A549 (cell line): ENCODE results near the gene SNUPN. TPM values are rescaled to one million over a fixed set of nuclear protein-coding genes. Genes with fewer than 3 reads are reported as not detected.
A peak's percentile ranks its signal among the peaks of the same experiment; 100 is the strongest.

Source experiments
- ATAC-seq, 2 experiments: fragments of 200-7000 bp in 1 of 2; fragments of >200 bp in 1 of 2; cut with Nextera tagmentation in 1 of 2; cut with Tn5 transposase in 1 of 2; 3 replicates each; pipeline versions ENCODE4 v1.8.0 to v1.9.1; 2018 to 2020; ENCODE audit warnings: mild to moderate bottlenecking in 1 of 2, moderate library complexity in 1 of 2
- CTCF ChIA-PET: fragments of 300-600 bp; sonication (Branson Sonifier 250); formaldehyde crosslinking; extraction: SDS; loops from one replicate; lab custom pipeline; 2021; ENCODE audit warnings: antibody characterized with exemption, inconsistent platforms; lab: Yijun Ruan, JAX
- POLR2A ChIA-PET: fragments of 350-600 bp; formaldehyde crosslinking; extraction: SDS; loops from one replicate; lab custom pipeline; 2021; ENCODE audit warnings: antibody characterized with exemption, inconsistent platforms; lab: Yijun Ruan, JAX
- DNase-seq, 2 experiments: peaks; one replicate each; pipeline versions ENCODE4 v3.0.0 to v3.0.0-alpha.2; 2011 to 2016; ENCODE audit warnings: low read depth in 1 of 2, low spot score in 1 of 2
- FAIRE-seq: peaks from 2 replicates; lab custom pipeline; 2011; peaks lifted over from hg19 to GRCh38; lab: Jason Lieb, UNC
- H3K27ac ChIP-seq, 2 experiments: fragments of >200 bp; sonication (Bioruptor Twin); formaldehyde crosslinking; 3 replicates each; pipeline ENCODE4 v1.5.1; 2016 to 2017
- H3K4me1 ChIP-seq: fragments of >200 bp; sonication (Bioruptor Twin); formaldehyde crosslinking; 3 replicates; pipeline ENCODE4 v1.6.1; 2016
- H3K4me2 ChIP-seq: fragments of >200 bp; sonication (Bioruptor Twin); formaldehyde crosslinking; 3 replicates; pipeline ENCODE4 v1.6.1; 2016
- H3K4me3 ChIP-seq: fragments of >200 bp; sonication (Bioruptor Twin); formaldehyde crosslinking; 3 replicates; pipeline ENCODE4 v1.5.1; 2016
- H3K9me3 ChIP-seq: fragments of >200 bp; sonication (Bioruptor Twin); formaldehyde crosslinking; 3 replicates; pipeline ENCODE4 v1.6.1; 2016
- CHD4 ChIP-seq: fragments of 200-600 bp; sonication (generic); IDR thresholded peaks from 2 replicates; pipeline ENCODE4 v1.6.1; 2016; ENCODE audit warnings: antibody characterized with exemption, mild to moderate bottlenecking, borderline replicate concordance
- FOSB ChIP-seq: fragments of 250-450 bp; sonication (Bioruptor Pico); IDR thresholded peaks from 2 replicates; pipeline ENCODE4 v1.5.0; 2020; ENCODE audit warnings: mild to moderate bottlenecking, moderate library complexity
- GATA3 ChIP-seq: IDR thresholded peaks from 2 replicates; pipeline ENCODE4 v1.6.1; 2012; ENCODE audit warnings: borderline replicate concordance
- HEYL ChIP-seq: fragments of 250-450 bp; sonication (Bioruptor Pico); IDR thresholded peaks from 2 replicates; pipeline ENCODE4 v1.8.0; 2021; ENCODE audit warnings: mild to moderate bottlenecking, moderate library complexity
- JUN ChIP-seq, 2 experiments: fragments of >200 bp; sonication (Bioruptor Twin); formaldehyde crosslinking; IDR thresholded peaks; 2 replicates in 1 of 2; 3 replicates in 1 of 2; pipeline ENCODE4 v1.6.1; 2016 to 2017
- JUNB ChIP-seq: fragments of >200 bp; sonication (Bioruptor Twin); formaldehyde crosslinking; IDR thresholded peaks from 2 replicates; pipeline ENCODE4 v1.6.1; 2016
- KDM5A ChIP-seq: fragments of 200-600 bp; sonication (generic); IDR thresholded peaks from 2 replicates; pipeline ENCODE4 v1.6.1; 2016; ENCODE audit warnings: antibody characterized with exemption, mild to moderate bottlenecking
- MAFK ChIP-seq: fragments of 450-650 bp; IDR thresholded peaks from 2 replicates; pipeline ENCODE4 v1.6.1; 2014; ENCODE audit not compliant: partially characterized antibody
- MAZ ChIP-seq: fragments of 150-350 bp; IDR thresholded peaks from 2 replicates; pipeline ENCODE4 v1.6.1; 2014; ENCODE audit warnings: antibody characterized with exemption, low read depth, low read length, borderline replicate concordance
- RFX5 ChIP-seq: fragments of 450-650 bp; IDR thresholded peaks from 2 replicates; pipeline ENCODE4 v1.7.1; 2014; ENCODE audit warnings: antibody characterized with exemption, mild to moderate bottlenecking, moderate library complexity
- SMC3 ChIP-seq: fragments of >200 bp; sonication (Bioruptor Twin); formaldehyde crosslinking; IDR thresholded peaks from 3 replicates; pipeline ENCODE4 v1.6.1; 2018; ENCODE audit warnings: inconsistent platforms
- WGBS: methylation state at CpG from one replicate; pipeline ENCODE4 v1.1.6; 2017; ENCODE audit errors: missing lambda C conversion rate; 5-methylcytosine and 5-hydroxymethylcytosine counted together
- polyA plus RNA-seq, 4 experiments: library from polyadenylated mRNA; depleted of rRNA in 3 of 4; stranded (reverse); fragments of >200 nt; fragmentation: RNase III in 1 of 4; extraction: RNeasy Plus Mini Kit Qiagen cat#74134 plus additional on column Dnase treatment in 1 of 4; gene quantifications; 2 replicates in 3 of 4; 3 replicates in 1 of 4; pipeline ENCODE4 v1.2.3, GENCODE V29; 2011 to 2017
- TF ChIP-seq, protein P1 (sequence below): IDR thresholded peaks from 2 replicates; pipeline ENCODE4 v1.6.1; 2012; ENCODE audit warnings: low read depth, borderline replicate concordance
- TF ChIP-seq, protein P2 (sequence below): fragments of 250-450 bp; sonication (Bioruptor Pico); IDR thresholded peaks from 2 replicates; pipeline ENCODE4 v1.5.0; 2020; ENCODE audit warnings: low read depth, mild to moderate bottlenecking, moderate library complexity
- TF ChIP-seq, protein P3 (sequence below): fragments of >200 bp; sonication (Bioruptor Twin); formaldehyde crosslinking; IDR thresholded peaks from 3 replicates; pipeline ENCODE4 v1.5.1; 2016
- TF ChIP-seq, protein P4 (sequence below): fragments of 200-600 bp; sonication (generic); IDR thresholded peaks from 2 replicates; pipeline ENCODE4 v1.6.1; 2016; ENCODE audit warnings: antibody characterized with exemption, mild to moderate bottlenecking, moderate library complexity
- TF ChIP-seq, protein P5 (sequence below): fragments of >200 bp; sonication (Bioruptor Twin); formaldehyde crosslinking; IDR thresholded peaks from 3 replicates; pipeline ENCODE4 v1.6.1; 2016
- TF ChIP-seq, protein P6 (sequence below): IDR thresholded peaks from 2 replicates; pipeline ENCODE4 v1.6.1; 2012

The SNUPN gene
- polyA plus RNA-seq, 2 of the 4 experiments (the other 2 are of a cell fraction): 29.2 to 38.5 TPM

DNA sequence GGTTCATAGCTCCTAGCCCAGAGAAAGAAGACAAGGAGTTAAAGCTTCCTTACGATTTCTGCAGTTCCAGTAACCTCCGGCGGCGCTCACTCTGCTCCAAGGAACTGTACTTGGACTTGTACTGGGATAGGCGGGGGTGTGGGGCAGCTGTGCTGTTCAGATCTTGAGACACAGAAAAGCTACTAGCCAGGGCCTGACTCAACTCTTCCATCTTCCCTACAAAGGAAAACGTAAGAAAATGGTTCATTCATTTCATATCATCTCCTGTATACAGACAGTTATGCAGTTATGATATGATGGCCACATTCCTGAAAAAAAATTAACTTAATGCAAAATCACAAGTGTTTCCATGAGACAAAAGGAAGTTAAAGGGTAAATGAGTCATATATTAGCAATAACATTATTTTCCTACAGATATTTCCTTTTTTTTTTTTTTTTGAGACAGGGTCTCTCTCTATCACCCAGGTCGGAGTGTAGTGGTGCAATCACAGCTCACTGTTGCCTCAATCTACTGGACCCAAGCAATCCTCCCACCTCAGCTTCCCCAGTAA is 4.6 kb downstream of the SNUPN start:
- no peak overlapping the region for H3K4me3 ChIP-seq
- ATAC-seq (no peak), DNase-seq (peak in 1 of 2 experiments; percentile 41), FAIRE-seq (no peak)
- peaks cover 16% of the 10 kb centered on the region; the same call in 2 of the 3 replicates for H3K4me1 ChIP-seq
- ChIA-PET POLR2A (interaction anchor here (0.7 to 1.1 kb wide), 2 partner anchors 19 to 42 kb away, joined by 3 to 4 read pairs; partner anchors contain the start of genes IMP3 and PTPN9), CTCF (interaction anchor here (1.1 to 3.8 kb wide), 7 partner anchors 15 to 253 kb away, joined by 3 to 22 read pairs (median 8); partner anchors contain the start of genes MAN2C1 and SNX33)
- H3K9me3 ChIP-seq: no peaks in the 10 kb centered on the region
- peak overlapping the region; percentile 1; the same call in 1 of the 3 replicates for H3K4me2 ChIP-seq
- TF ChIP-seq SMC3: no peak
- no peak for TF ChIP-seq JUNB
- no peak for TF ChIP-seq RFX5
- TF ChIP-seq, protein P1, sequence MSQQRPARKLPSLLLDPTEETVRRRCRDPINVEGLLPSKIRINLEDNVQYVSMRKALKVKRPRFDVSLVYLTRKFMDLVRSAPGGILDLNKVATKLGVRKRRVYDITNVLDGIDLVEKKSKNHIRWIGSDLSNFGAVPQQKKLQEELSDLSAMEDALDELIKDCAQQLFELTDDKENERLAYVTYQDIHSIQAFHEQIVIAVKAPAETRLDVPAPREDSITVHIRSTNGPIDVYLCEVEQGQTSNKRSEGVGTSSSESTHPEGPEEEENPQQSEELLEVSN: no peak
- TF ChIP-seq FOSB (CRISPR knock-in tag): no peak
- TF ChIP-seq JUN (IDR thresholded peaks at IDR 0.05): no peak
- TF ChIP-seq, protein P2, sequence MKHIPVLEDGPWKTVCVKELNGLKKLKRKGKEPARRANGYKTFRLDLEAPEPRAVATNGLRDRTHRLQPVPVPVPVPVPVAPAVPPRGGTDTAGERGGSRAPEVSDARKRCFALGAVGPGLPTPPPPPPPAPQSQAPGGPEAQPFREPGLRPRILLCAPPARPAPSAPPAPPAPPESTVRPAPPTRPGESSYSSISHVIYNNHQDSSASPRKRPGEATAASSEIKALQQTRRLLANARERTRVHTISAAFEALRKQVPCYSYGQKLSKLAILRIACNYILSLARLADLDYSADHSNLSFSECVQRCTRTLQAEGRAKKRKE (CRISPR knock-in tag): no peak
- TF ChIP-seq, protein P3, sequence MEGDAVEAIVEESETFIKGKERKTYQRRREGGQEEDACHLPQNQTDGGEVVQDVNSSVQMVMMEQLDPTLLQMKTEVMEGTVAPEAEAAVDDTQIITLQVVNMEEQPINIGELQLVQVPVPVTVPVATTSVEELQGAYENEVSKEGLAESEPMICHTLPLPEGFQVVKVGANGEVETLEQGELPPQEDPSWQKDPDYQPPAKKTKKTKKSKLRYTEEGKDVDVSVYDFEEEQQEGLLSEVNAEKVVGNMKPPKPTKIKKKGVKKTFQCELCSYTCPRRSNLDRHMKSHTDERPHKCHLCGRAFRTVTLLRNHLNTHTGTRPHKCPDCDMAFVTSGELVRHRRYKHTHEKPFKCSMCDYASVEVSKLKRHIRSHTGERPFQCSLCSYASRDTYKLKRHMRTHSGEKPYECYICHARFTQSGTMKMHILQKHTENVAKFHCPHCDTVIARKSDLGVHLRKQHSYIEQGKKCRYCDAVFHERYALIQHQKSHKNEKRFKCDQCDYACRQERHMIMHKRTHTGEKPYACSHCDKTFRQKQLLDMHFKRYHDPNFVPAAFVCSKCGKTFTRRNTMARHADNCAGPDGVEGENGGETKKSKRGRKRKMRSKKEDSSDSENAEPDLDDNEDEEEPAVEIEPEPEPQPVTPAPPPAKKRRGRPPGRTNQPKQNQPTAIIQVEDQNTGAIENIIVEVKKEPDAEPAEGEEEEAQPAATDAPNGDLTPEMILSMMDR: no peak
- TF ChIP-seq, protein P4, sequence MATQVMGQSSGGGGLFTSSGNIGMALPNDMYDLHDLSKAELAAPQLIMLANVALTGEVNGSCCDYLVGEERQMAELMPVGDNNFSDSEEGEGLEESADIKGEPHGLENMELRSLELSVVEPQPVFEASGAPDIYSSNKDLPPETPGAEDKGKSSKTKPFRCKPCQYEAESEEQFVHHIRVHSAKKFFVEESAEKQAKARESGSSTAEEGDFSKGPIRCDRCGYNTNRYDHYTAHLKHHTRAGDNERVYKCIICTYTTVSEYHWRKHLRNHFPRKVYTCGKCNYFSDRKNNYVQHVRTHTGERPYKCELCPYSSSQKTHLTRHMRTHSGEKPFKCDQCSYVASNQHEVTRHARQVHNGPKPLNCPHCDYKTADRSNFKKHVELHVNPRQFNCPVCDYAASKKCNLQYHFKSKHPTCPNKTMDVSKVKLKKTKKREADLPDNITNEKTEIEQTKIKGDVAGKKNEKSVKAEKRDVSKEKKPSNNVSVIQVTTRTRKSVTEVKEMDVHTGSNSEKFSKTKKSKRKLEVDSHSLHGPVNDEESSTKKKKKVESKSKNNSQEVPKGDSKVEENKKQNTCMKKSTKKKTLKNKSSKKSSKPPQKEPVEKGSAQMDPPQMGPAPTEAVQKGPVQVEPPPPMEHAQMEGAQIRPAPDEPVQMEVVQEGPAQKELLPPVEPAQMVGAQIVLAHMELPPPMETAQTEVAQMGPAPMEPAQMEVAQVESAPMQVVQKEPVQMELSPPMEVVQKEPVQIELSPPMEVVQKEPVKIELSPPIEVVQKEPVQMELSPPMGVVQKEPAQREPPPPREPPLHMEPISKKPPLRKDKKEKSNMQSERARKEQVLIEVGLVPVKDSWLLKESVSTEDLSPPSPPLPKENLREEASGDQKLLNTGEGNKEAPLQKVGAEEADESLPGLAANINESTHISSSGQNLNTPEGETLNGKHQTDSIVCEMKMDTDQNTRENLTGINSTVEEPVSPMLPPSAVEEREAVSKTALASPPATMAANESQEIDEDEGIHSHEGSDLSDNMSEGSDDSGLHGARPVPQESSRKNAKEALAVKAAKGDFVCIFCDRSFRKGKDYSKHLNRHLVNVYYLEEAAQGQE: no peak
- no peak for TF ChIP-seq MAFK
- TF ChIP-seq KDM5A: no peak
- no peak for TF ChIP-seq CHD4
- TF ChIP-seq, protein P5, sequence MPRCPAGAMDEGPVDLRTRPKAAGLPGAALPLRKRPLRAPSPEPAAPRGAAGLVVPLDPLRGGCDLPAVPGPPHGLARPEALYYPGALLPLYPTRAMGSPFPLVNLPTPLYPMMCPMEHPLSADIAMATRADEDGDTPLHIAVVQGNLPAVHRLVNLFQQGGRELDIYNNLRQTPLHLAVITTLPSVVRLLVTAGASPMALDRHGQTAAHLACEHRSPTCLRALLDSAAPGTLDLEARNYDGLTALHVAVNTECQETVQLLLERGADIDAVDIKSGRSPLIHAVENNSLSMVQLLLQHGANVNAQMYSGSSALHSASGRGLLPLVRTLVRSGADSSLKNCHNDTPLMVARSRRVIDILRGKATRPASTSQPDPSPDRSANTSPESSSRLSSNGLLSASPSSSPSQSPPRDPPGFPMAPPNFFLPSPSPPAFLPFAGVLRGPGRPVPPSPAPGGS: no peak
- no peak for TF ChIP-seq HEYL (CRISPR knock-in tag)
- no peak for TF ChIP-seq GATA3
- TF ChIP-seq MAZ: no peak
- TF ChIP-seq, protein P6, sequence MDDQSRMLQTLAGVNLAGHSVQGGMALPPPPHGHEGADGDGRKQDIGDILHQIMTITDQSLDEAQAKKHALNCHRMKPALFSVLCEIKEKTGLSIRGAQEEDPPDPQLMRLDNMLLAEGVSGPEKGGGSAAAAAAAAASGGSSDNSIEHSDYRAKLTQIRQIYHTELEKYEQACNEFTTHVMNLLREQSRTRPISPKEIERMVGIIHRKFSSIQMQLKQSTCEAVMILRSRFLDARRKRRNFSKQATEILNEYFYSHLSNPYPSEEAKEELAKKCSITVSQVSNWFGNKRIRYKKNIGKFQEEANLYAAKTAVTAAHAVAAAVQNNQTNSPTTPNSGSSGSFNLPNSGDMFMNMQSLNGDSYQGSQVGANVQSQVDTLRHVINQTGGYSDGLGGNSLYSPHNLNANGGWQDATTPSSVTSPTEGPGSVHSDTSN: no peak
- H3K27ac ChIP-seq: peak overlapping the region in 1 of 2 experiments; percentile 61; a peak in 2 of 6 replicates
- WGBS: 80% methylated on average over 7 of the region's 7 CpGs
